Neutrophil (primary cell): ENCODE measurements around the gene LRWD1.
A peak's percentile ranks its signal among the peaks of the same experiment; 100 is the strongest.

ENCODE experiments used
- H3K27ac ChIP-seq: fragments of 200-600 bp; sonication (generic); 2 replicates; pipeline ENCODE4 v1.5.1; 2016; ENCODE audit warnings: mild to moderate bottlenecking, moderate library complexity
- H3K27me3 ChIP-seq: fragments of 200-600 bp; sonication (generic); 2 replicates; pipeline ENCODE4 v1.6.0; 2016; ENCODE audit warnings: mild to moderate bottlenecking
- H3K36me3 ChIP-seq: fragments of 200-600 bp; sonication (generic); 2 replicates; pipeline ENCODE4 v1.5.1; 2017
- H3K4me1 ChIP-seq, 2 experiments: fragments of 200-600 bp in 1 of 2; sonication (generic) in 1 of 2; 1 replicate in 1 of 2; 2 replicates in 1 of 2; pipeline versions ENCODE4 v1.5.1 to v1.6.1; 2013 to 2016; ENCODE audit warnings: low read depth in 1 of 2, low read length in 1 of 2, mild to moderate bottlenecking in 1 of 2, moderate library complexity in 1 of 2; ENCODE audit not compliant: control insufficient read depth in 1 of 2, insufficient read depth in 1 of 2
- H3K4me3 ChIP-seq, 2 experiments: fragments of 200-600 bp in 1 of 2; sonication (generic) in 1 of 2; 1 replicate in 1 of 2; 2 replicates in 1 of 2; pipeline ENCODE4 v1.5.1; 2013 to 2016; ENCODE audit warnings: low read depth in 1 of 2, low read length in 1 of 2, mild to moderate bottlenecking in 1 of 2, moderate library complexity in 1 of 2
- H3K9me3 ChIP-seq: fragments of 200-600 bp; sonication (generic); 2 replicates; pipeline ENCODE4 v1.5.1; 2016
- TF ChIP-seq, protein P1 (sequence below): fragments of 200-600 bp; sonication (generic); IDR thresholded peaks from 2 replicates; pipeline ENCODE4 v1.5.1; 2016; ENCODE audit warnings: antibody characterized with exemption

Gene LRWD1

DNA sequence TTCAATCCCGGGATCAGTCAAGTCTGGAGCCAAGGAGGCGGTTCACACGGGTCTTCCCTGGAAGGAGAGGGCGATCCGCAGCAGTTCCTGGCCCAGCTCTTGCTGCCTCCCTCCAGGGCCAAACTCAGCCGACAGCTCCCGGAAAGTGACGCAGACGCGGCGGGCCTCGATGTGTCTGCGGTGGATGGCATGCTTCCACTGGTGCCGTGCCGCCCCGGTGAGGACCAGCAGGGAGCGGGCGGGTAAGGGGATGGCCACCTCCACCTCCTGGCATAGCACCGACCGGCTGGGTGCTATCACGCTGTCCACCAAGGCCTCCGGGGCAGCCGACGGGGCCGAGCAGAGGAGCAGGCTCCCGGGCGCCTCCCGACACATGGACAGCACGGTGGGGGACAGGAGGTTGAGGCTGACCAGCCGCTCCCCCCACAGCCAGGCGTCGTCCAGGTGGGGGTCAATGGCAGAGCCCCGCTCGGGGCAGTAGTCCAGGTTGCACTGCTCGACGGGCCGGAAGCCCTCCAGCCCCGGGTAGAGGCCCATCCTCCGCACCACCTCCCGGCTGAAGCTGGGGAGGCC, 7.3 kb upstream of the LRWD1 start:
- H3K4me3 ChIP-seq, result no peak overlapping the region
- no peaks in the 10 kb centered on the region for H3K9me3 ChIP-seq
- no peaks in the 10 kb centered on the region for H3K27me3 ChIP-seq
- TF ChIP-seq, protein P1, sequence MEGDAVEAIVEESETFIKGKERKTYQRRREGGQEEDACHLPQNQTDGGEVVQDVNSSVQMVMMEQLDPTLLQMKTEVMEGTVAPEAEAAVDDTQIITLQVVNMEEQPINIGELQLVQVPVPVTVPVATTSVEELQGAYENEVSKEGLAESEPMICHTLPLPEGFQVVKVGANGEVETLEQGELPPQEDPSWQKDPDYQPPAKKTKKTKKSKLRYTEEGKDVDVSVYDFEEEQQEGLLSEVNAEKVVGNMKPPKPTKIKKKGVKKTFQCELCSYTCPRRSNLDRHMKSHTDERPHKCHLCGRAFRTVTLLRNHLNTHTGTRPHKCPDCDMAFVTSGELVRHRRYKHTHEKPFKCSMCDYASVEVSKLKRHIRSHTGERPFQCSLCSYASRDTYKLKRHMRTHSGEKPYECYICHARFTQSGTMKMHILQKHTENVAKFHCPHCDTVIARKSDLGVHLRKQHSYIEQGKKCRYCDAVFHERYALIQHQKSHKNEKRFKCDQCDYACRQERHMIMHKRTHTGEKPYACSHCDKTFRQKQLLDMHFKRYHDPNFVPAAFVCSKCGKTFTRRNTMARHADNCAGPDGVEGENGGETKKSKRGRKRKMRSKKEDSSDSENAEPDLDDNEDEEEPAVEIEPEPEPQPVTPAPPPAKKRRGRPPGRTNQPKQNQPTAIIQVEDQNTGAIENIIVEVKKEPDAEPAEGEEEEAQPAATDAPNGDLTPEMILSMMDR, result no peak
- H3K36me3 ChIP-seq, result peaks cover 64% of the 10 kb centered on the region
- H3K27ac ChIP-seq, result no peak overlapping the region
- peaks cover 0 to 4% of the 10 kb centered on the region in 2 experiments for H3K4me1 ChIP-seq

DNA sequence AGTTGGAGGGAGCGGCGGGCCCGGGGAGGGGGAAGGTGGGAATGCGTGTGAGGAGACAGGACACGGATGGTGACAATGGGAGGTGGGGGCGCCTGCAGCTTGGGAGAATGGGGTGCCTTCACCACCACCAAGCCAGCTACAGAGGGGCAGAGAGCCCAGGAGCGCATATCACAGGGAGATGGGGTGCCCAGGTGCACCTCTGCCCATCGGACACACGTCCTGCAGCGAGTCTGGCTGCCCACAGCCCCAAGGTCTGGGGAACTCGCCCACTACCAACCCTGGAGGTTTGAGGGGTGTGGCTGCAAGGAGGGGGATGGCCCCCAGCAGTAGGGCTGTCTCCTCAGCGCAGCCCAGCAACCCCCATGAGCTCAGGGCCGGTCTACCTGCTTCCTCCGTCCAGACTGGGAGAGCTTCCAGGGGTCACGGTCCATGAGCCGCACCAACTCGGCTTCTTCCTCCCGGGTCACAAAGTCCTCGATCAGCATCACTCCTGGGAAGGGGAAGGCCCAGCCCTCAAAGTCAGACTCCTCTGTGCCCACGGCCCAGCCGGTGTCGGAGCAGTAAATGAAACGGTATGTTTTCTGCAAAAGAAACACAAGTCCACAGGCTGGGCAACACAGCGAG, 5.5 kb upstream of the LRWD1 start:
- Histone ChIP-seq H3K36me3 (peaks cover 52% of the 10 kb centered on the region), H3K4me3 (no peak overlapping the region), H3K4me1 (peaks cover 9 to 14% of the 10 kb centered on the region in 2 experiments), H3K27ac (no peak overlapping the region), H3K9me3 (no peaks in the 10 kb centered on the region), H3K27me3 (no peaks in the 10 kb centered on the region)
- TF ChIP-seq, protein P1, result no peak

DNA sequence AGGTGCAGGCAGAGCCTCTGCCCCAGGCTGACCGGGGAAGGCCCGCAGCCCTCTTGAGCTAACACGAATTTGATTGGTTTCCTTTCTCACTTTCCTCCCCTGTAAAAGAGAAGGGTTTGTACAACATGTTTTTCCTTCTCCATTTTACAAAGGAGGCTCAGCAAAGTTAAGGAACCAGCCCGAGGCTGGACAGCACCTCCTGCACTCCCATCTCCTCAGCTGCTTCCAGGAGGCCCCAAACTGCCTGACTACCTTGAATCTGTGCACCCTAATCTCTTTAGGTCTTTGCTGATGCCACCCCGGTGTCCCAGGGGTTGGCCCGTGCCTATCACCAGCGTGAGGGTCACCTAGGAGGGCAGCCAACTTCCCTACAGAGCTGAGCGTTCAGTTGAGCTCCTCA, 4.3 kb upstream of the LRWD1 start:
- Histone ChIP-seq H3K36me3 (peaks cover 41% of the 10 kb centered on the region), H3K9me3 (no peaks in the 10 kb centered on the region), H3K4me1 (peaks cover 13 to 20% of the 10 kb centered on the region in 2 experiments), H3K27ac (peak overlapping the region; percentile 62), H3K4me3 (no peak overlapping the region), H3K27me3 (no peaks in the 10 kb centered on the region)
- TF ChIP-seq, protein P1, result no peak

DNA sequence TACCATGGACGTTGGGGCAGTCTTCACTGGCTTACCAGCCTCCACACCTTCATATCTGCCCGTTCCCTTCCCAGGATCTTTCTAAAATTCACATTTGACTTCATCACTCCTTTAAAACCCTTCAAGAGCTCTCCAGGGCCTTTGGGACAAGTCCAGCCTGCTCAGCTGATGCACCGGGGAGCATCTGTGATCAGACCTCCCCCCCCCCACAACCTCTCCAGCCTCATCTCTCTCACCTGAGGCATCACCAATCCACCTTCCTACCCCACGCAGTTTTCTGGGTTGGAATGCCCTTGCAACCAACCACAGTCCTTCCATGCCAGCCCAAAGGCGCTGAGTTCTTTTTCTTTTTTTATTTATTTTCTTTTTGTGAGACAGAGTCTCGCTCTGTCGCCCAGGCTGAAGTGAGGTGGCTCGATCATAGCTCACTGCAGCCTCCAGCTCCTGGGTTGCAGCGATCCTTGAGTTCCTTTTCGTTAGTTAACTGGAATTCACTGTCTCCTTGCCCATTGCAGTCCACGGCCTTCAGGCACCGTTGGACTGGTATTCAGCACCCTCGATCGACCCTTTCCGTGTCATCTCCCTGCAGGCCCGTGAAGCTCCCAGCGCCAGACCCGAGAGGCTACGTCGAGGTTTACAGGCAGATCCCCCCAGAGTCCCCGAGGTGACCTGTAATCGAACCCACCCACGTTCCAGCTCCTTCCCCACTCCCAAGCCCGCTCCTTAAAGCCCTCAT, 775 bp upstream of the LRWD1 start:
- TF ChIP-seq, protein P1, result no peak
- H3K9me3 ChIP-seq, result no peaks in the 10 kb centered on the region
- H3K27ac ChIP-seq, result peak overlapping the region; percentile 74
- H3K27me3 ChIP-seq, result no peaks in the 10 kb centered on the region
- peaks cover 26% of the 10 kb centered on the region for H3K36me3 ChIP-seq
- H3K4me3 ChIP-seq, result peak overlapping the region; percentile 82 to 99
- H3K4me1 ChIP-seq, result peaks cover 23 to 27% of the 10 kb centered on the region in 2 experiments

DNA sequence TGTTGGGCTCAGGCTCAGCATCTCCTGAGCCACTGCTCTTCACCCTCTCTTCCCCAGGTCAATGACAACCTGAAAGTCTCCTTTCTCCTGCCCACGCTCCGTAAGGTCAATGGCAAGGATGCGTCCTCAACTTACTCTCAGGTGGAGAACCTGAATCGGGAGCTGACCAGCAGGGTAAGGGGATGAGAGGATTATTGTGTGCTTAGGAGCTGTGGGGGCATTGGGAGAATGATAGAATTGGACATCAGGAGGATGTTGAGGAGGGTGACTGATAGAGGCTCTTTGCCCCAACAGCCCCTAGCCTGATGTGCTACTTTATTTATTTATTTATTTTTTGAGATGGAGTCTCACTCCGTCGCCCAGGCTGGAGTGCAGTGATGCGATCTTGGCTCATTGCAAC, 1.3 kb downstream of the LRWD1 start:
- H3K4me1 ChIP-seq, result peaks cover 22 to 23% of the 10 kb centered on the region in 2 experiments
- H3K4me3 ChIP-seq, result peak overlapping the region; percentile 82 to 99
- H3K27me3 ChIP-seq, result no peaks in the 10 kb centered on the region
- no peak overlapping the region for H3K27ac ChIP-seq
- H3K9me3 ChIP-seq, result no peaks in the 10 kb centered on the region
- peaks cover 40% of the 10 kb centered on the region for H3K36me3 ChIP-seq
- TF ChIP-seq, protein P1, result no peak
